Measurements from ENCODE around the gene IL19.

The IL19 gene

GRCh38 chr1:206828061-206828460, 57.5 kb downstream of the IL19 start:
- in situ Hi-C loops (cut with MboI; ENCODE audit: low sequenced_read_pairs): no loop called here
- DNase-seq (ENCODE audit: low spot score in 2 of 2): no peak
- 0 out of 2 replicates have a peak, but pooled peaks cover 8% of the 10 kb centered on the region for H3K27me3 ChIP-seq (ENCODE audit: low read depth)

GRCh38 chr1:206828765-206829164, 58.2 kb downstream of the IL19 start:
- Histone ChIP-seq H3K9me3 (no peaks in the 10 kb centered on the region), H3K4me3 (no peak overlapping the region), H3K36me3 (replicated peaks) (no peaks in the 10 kb centered on the region), H3K4me1 (no peaks in the 10 kb centered on the region), H3K27me3 (ENCODE audit: low read depth) (0 out of 2 replicates have a peak, but pooled peaks cover 9% of the 10 kb centered on the region)
- in situ Hi-C loops (cut with MboI; ENCODE audit: low sequenced_read_pairs): no loop called here
- no peak for DNase-seq (ENCODE audit: low spot score in 2 of 2)

More at GRCh38 chr1:206828061-206828460, 57.5 kb downstream of the IL19 start:
- Histone ChIP-seq H3K4me1 (no peaks in the 10 kb centered on the region), H3K9me3 (no peaks in the 10 kb centered on the region), H3K36me3 (replicated peaks) (no peaks in the 10 kb centered on the region), H3K4me3 (no peak overlapping the region)

GRCh38 chr1:206829282-206829681, 58.7 kb downstream of the IL19 start:
- Histone ChIP-seq H3K27me3 (ENCODE audit: low read depth) (0 out of 2 replicates have a peak, but pooled peaks cover 9% of the 10 kb centered on the region), H3K36me3 (replicated peaks) (no peaks in the 10 kb centered on the region), H3K9me3 (no peaks in the 10 kb centered on the region), H3K4me1 (no peaks in the 10 kb centered on the region), H3K4me3 (no peak overlapping the region)
- in situ Hi-C loops (cut with MboI; ENCODE audit: low sequenced_read_pairs): no loop called here
- DNase-seq (ENCODE audit: low spot score in 2 of 2): no peak

- H3K4me3 ChIP-seq: no peak overlapping the region
- no peak for DNase-seq (ENCODE audit: low spot score in 2 of 2)
- in situ Hi-C loops (cut with MboI; ENCODE audit: low sequenced_read_pairs): no loop called here
- no peaks in the 10 kb centered on the region for H3K4me1 ChIP-seq
- H3K9me3 ChIP-seq: no peaks in the 10 kb centered on the region
- H3K27me3 ChIP-seq (ENCODE audit: low read depth): 0 out of 2 replicates have a peak, but pooled peaks cover 9% of the 10 kb centered on the region
- H3K36me3 ChIP-seq (replicated peaks): no peaks in the 10 kb centered on the region
Measured at GRCh38 chr1:206829875-206830274, 59.3 kb downstream of the IL19 start.

- no peak overlapping the region for H3K4me3 ChIP-seq
- no peaks in the 10 kb centered on the region for H3K4me1 ChIP-seq
- H3K36me3 ChIP-seq (replicated peaks): no peaks in the 10 kb centered on the region
- no peak for DNase-seq (ENCODE audit: low spot score in 2 of 2)
- H3K27me3 ChIP-seq (ENCODE audit: low read depth): 0 out of 2 replicates have a peak, but pooled peaks cover 9% of the 10 kb centered on the region
- in situ Hi-C loops (cut with MboI; ENCODE audit: low sequenced_read_pairs): no loop called here
- H3K9me3 ChIP-seq: no peaks in the 10 kb centered on the region
Measured at GRCh38 chr1:206831650-206832049, 61.1 kb downstream of the IL19 start.

GRCh38 chr1:206832352-206832880, 61.8 kb downstream of the IL19 start:
- Histone ChIP-seq H3K27me3 (ENCODE audit: low read depth) (0 out of 2 replicates have a peak, but pooled peaks cover 9% of the 10 kb centered on the region), H3K4me3 (no peak overlapping the region), H3K36me3 (replicated peaks) (no peaks in the 10 kb centered on the region), H3K4me1 (no peaks in the 10 kb centered on the region), H3K9me3 (no peaks in the 10 kb centered on the region)
- in situ Hi-C loops (cut with MboI; ENCODE audit: low sequenced_read_pairs): no loop called here
- no peak for DNase-seq (ENCODE audit: low spot score in 2 of 2)

- no peaks in the 10 kb centered on the region for H3K4me1 ChIP-seq
- DNase-seq (ENCODE audit: low spot score in 2 of 2): no peak
- in situ Hi-C loops (cut with MboI; ENCODE audit: low sequenced_read_pairs): no loop called here
- 0 out of 2 replicates have a peak, but pooled peaks cover 9% of the 10 kb centered on the region for H3K27me3 ChIP-seq (ENCODE audit: low read depth)
- no peaks in the 10 kb centered on the region for H3K36me3 ChIP-seq (replicated peaks)
- H3K4me3 ChIP-seq: no peak overlapping the region
- H3K9me3 ChIP-seq: no peaks in the 10 kb centered on the region
Measured at GRCh38 chr1:206833106-206833680, 62.6 kb downstream of the IL19 start.

- no peaks in the 10 kb centered on the region for H3K9me3 ChIP-seq
- no peaks in the 10 kb centered on the region for H3K36me3 ChIP-seq (replicated peaks)
- DNase-seq (ENCODE audit: low spot score in 2 of 2): no peak
- no peak overlapping the region for H3K4me3 ChIP-seq
- H3K27me3 ChIP-seq (ENCODE audit: low read depth): 0 out of 2 replicates have a peak, but pooled peaks cover 9% of the 10 kb centered on the region
- no peaks in the 10 kb centered on the region for H3K4me1 ChIP-seq
- in situ Hi-C loops (cut with MboI; ENCODE audit: low sequenced_read_pairs): no loop called here
Measured at GRCh38 chr1:206833801-206834200, 63.2 kb downstream of the IL19 start.

GRCh38 chr1:206834217-206834616, 63.6 kb downstream of the IL19 start:
- H3K4me1 ChIP-seq: no peaks in the 10 kb centered on the region
- in situ Hi-C loops (cut with MboI; ENCODE audit: low sequenced_read_pairs): no loop called here
- 0 out of 2 replicates have a peak, but pooled peaks cover 9% of the 10 kb centered on the region for H3K27me3 ChIP-seq (ENCODE audit: low read depth)
- H3K36me3 ChIP-seq (replicated peaks): no peaks in the 10 kb centered on the region
- no peaks in the 10 kb centered on the region for H3K9me3 ChIP-seq
- no peak for DNase-seq (ENCODE audit: low spot score in 2 of 2)
- no peak overlapping the region for H3K4me3 ChIP-seq

GRCh38 chr1:206834711-206835110, 64.1 kb downstream of the IL19 start:
- no peak for DNase-seq (ENCODE audit: low spot score in 2 of 2)
- no peaks in the 10 kb centered on the region for H3K9me3 ChIP-seq

GRCh38 chr1:206835186-206835585, 64.6 kb downstream of the IL19 start:
- Histone ChIP-seq H3K4me3 (no peak overlapping the region), H3K4me1 (no peaks in the 10 kb centered on the region), H3K27me3 (ENCODE audit: low read depth) (0 out of 2 replicates have a peak, but pooled peaks cover 9% of the 10 kb centered on the region), H3K36me3 (replicated peaks) (no peaks in the 10 kb centered on the region), H3K9me3 (no peaks in the 10 kb centered on the region)
- DNase-seq (ENCODE audit: low spot score in 2 of 2): no peak
- in situ Hi-C loops (cut with MboI; ENCODE audit: low sequenced_read_pairs): no loop called here

More at GRCh38 chr1:206834711-206835110, 64.1 kb downstream of the IL19 start:
- in situ Hi-C loops (cut with MboI; ENCODE audit: low sequenced_read_pairs): no loop called here
- H3K36me3 ChIP-seq (replicated peaks): no peaks in the 10 kb centered on the region
- H3K4me3 ChIP-seq: no peak overlapping the region
- 0 out of 2 replicates have a peak, but pooled peaks cover 9% of the 10 kb centered on the region for H3K27me3 ChIP-seq (ENCODE audit: low read depth)
- H3K4me1 ChIP-seq: no peaks in the 10 kb centered on the region

- DNase-seq (ENCODE audit: low spot score in 2 of 2): no peak
- Histone ChIP-seq H3K9me3 (no peaks in the 10 kb centered on the region), H3K4me3 (no peak overlapping the region), H3K27me3 (ENCODE audit: low read depth) (0 out of 2 replicates have a peak, but pooled peaks cover 5% of the 10 kb centered on the region), H3K36me3 (replicated peaks) (no peaks in the 10 kb centered on the region), H3K4me1 (no peaks in the 10 kb centered on the region)
- in situ Hi-C loops (cut with MboI; ENCODE audit: low sequenced_read_pairs): no loop called here
Measured at GRCh38 chr1:206836111-206836510, 65.5 kb downstream of the IL19 start.

GRCh38 chr1:206839006-206839560, 68.5 kb downstream of the IL19 start:
- DNase-seq (ENCODE audit: low spot score in 2 of 2): no peak
- no peaks in the 10 kb centered on the region for H3K9me3 ChIP-seq
- in situ Hi-C loops (cut with MboI; ENCODE audit: low sequenced_read_pairs): no loop called here
- H3K4me3 ChIP-seq: no peak overlapping the region
- no peaks in the 10 kb centered on the region for H3K27me3 ChIP-seq (ENCODE audit: low read depth)
- H3K36me3 ChIP-seq (replicated peaks): no peaks in the 10 kb centered on the region
- H3K4me1 ChIP-seq: no peaks in the 10 kb centered on the region

- Histone ChIP-seq H3K4me3 (no peak overlapping the region), H3K9me3 (no peaks in the 10 kb centered on the region), H3K36me3 (replicated peaks) (no peaks in the 10 kb centered on the region), H3K4me1 (no peaks in the 10 kb centered on the region), H3K27me3 (ENCODE audit: low read depth) (no peaks in the 10 kb centered on the region)
- DNase-seq (ENCODE audit: low spot score in 2 of 2): no peak
- in situ Hi-C loops (cut with MboI; ENCODE audit: low sequenced_read_pairs): no loop called here
Measured at GRCh38 chr1:206839857-206840256, 69.3 kb downstream of the IL19 start.
